Neuronal stem cell (in vitro differentiated cells): ENCODE data around the gene NRN1.

ENCODE experiments used
- DNase-seq: peaks from one replicate; pipeline ENCODE4 v3.0.0-alpha.2; 2013; ENCODE audit warnings: low spot score
- H2AFZ ChIP-seq: one replicate; pipeline ENCODE4 v1.6.1; 2013; ENCODE audit warnings: mild to moderate bottlenecking, low read length, inconsistent platforms
- H2AK5ac ChIP-seq: 2 replicates; pipeline ENCODE4 v1.6.1; 2013; ENCODE audit warnings: low read depth, mild to moderate bottlenecking, inconsistent platforms, low read length, moderate library complexity, mixed read lengths
- H2BK120ac ChIP-seq: 2 replicates; pipeline ENCODE4 v1.6.1; 2013; ENCODE audit warnings: low read depth, mild to moderate bottlenecking, inconsistent platforms, low read length, moderate library complexity, mixed read lengths
- H2BK12ac ChIP-seq: one replicate; pipeline ENCODE4 v1.6.1; 2013; ENCODE audit warnings: low read length, inconsistent platforms
- H2BK15ac ChIP-seq: 2 replicates; pipeline ENCODE4 v1.6.1; 2013; ENCODE audit warnings: mild to moderate bottlenecking, low read length, inconsistent platforms, mixed read lengths
- H2BK5ac ChIP-seq: one replicate; pipeline ENCODE4 v1.6.1; 2013; ENCODE audit warnings: inconsistent platforms, mild to moderate bottlenecking, low read length, moderate library complexity
- H3K14ac ChIP-seq: one replicate; pipeline ENCODE4 v1.6.1; 2013; ENCODE audit warnings: low read length, inconsistent platforms
- H3K18ac ChIP-seq: 2 replicates; pipeline ENCODE4 v1.6.1; 2013; ENCODE audit warnings: low read length, inconsistent platforms
- H3K23ac ChIP-seq: 2 replicates; pipeline ENCODE4 v1.6.1; 2013; ENCODE audit warnings: low read depth, mild to moderate bottlenecking, mixed read lengths, low read length, inconsistent platforms; ENCODE audit not compliant: poor library complexity
- H3K27ac ChIP-seq: replicated peaks from 3 replicates; pipeline ENCODE4 v1.5.1; 2013; ENCODE audit warnings: low read length, inconsistent platforms
- H3K27me3 ChIP-seq, 3 experiments: 2 replicates each; pipeline ENCODE4 v1.6.1; 2013; ENCODE audit warnings: low read length in 3 of 3, mild to moderate bottlenecking in 2 of 3, inconsistent platforms in 1 of 3, low read depth in 1 of 3, mixed read lengths in 1 of 3, moderate library complexity in 1 of 3; ENCODE audit not compliant: control insufficient read depth in 3 of 3, insufficient read depth in 3 of 3
- H3K36me3 ChIP-seq, 2 donors: replicated peaks in 1 of 2; 2 replicates each; pipeline ENCODE4 v1.6.1; 2013; ENCODE audit warnings: low read length in 2 of 2; ENCODE audit not compliant: control insufficient read depth in 2 of 2, insufficient read depth in 2 of 2
- H3K4ac ChIP-seq: 2 replicates; pipeline ENCODE4 v1.6.1; 2013; ENCODE audit warnings: inconsistent platforms, mild to moderate bottlenecking, low read length, moderate library complexity
- H3K4me1 ChIP-seq, 2 donors: 1 replicate in 1 of 2; 2 replicates in 1 of 2; pipeline ENCODE4 v1.6.1; 2013; ENCODE audit warnings: low read length in 2 of 2, low read depth in 1 of 2; ENCODE audit not compliant: control insufficient read depth in 2 of 2, insufficient read depth in 1 of 2
- H3K4me2 ChIP-seq: one replicate; pipeline ENCODE4 v1.6.1; 2013; ENCODE audit warnings: mild to moderate bottlenecking, low read length, inconsistent platforms; ENCODE audit not compliant: insufficient read depth, poor library complexity, severe bottlenecking
- H3K4me3 ChIP-seq, 2 donors: 2 replicates each; pipeline ENCODE4 v1.5.1; 2013; ENCODE audit warnings: low read length in 2 of 2, mild to moderate bottlenecking in 2 of 2, inconsistent platforms in 1 of 2, moderate library complexity in 1 of 2
- H3K79me1 ChIP-seq: one replicate; pipeline ENCODE4 v1.6.1; 2013; ENCODE audit warnings: low read depth, mild to moderate bottlenecking, inconsistent platforms, low read length, moderate library complexity
- H3K9ac ChIP-seq: one replicate; pipeline ENCODE4 v1.6.1; 2013; ENCODE audit warnings: mild to moderate bottlenecking, low read depth, low read length, inconsistent platforms; ENCODE audit not compliant: poor library complexity
- H3K9me3 ChIP-seq, 2 donors: replicated peaks in 1 of 2; 2 replicates each; pipeline versions ENCODE3 to v1.6.1; 2013; ENCODE audit warnings: low read length in 2 of 2, mild to moderate bottlenecking in 2 of 2, inconsistent platforms in 1 of 2, low read depth in 1 of 2, mixed read lengths in 1 of 2, moderate library complexity in 1 of 2; ENCODE audit not compliant: control insufficient read depth in 2 of 2, insufficient read depth in 1 of 2
- H4K8ac ChIP-seq: one replicate; pipeline ENCODE4 v1.6.1; 2013; ENCODE audit warnings: low read depth, mild to moderate bottlenecking, inconsistent platforms, low read length, moderate library complexity
- H4K91ac ChIP-seq: one replicate; pipeline ENCODE4 v1.6.1; 2013; ENCODE audit warnings: low read length, low read depth, mild to moderate bottlenecking, inconsistent platforms; ENCODE audit not compliant: poor library complexity
- WGBS, 2 donors: extraction: QIAGEN DNeasy Blood & Tissue Kit; methylation state at CpG; one replicate each; pipeline ENCODE4 v1.1.7; 2013; ENCODE audit warnings: missing lambda C conversion rate in 2 of 2, mixed read lengths in 1 of 2; ENCODE audit not compliant: insufficient read length in 2 of 2, insufficient replicate concordance in 1 of 2; ENCODE audit errors: extremely low coverage in 2 of 2; 5-methylcytosine and 5-hydroxymethylcytosine counted together

The NRN1 gene

GRCh38 chr6:6002005-6002847 is 4.5 kb downstream of the NRN1 start:
- H3K27ac ChIP-seq, result no peak overlapping the region
- no peak overlapping the region for H2AK5ac ChIP-seq
- H3K9ac ChIP-seq, result peak overlapping the region; percentile 85
- no peaks in the 10 kb centered on the region for H3K79me1 ChIP-seq
- no CpG with 5 or more reads among the region's 57 CpGs for WGBS, 2 donors
- peak overlapping the region; percentile 61 for H3K14ac ChIP-seq
- H3K4ac ChIP-seq, result peak overlapping the region; percentile 14
- H3K4me3 ChIP-seq, result peak overlapping the region; percentile 5 to 73
- no peaks in the 10 kb centered on the region for H3K36me3 ChIP-seq
- peak overlapping the region; percentile 94 for H2AFZ ChIP-seq
- H2BK5ac ChIP-seq, result no peak overlapping the region
- H3K18ac ChIP-seq, result peak overlapping the region; percentile 92
- H4K91ac ChIP-seq, result no peak overlapping the region
- H2BK120ac ChIP-seq, result no peak overlapping the region
- peaks cover 4 to 11% of the 10 kb centered on the region in 2 donors for H3K9me3 ChIP-seq
- no peak for DNase-seq
- H4K8ac ChIP-seq, result peak overlapping the region; percentile 31
- H3K23ac ChIP-seq, result peak overlapping the region; percentile 22
- peak overlapping the region; percentile 85 for H3K4me2 ChIP-seq
- no peak overlapping the region for H2BK12ac ChIP-seq
- H3K27me3 ChIP-seq, result peaks cover 32 to 100% (median 89%) of the 10 kb centered on the region in 3 experiments
- peaks cover 11 to 20% of the 10 kb centered on the region in 2 donors for H3K4me1 ChIP-seq
- peak overlapping the region; percentile 78 for H2BK15ac ChIP-seq

GRCh38 chr6:6001443-6001842 is 5.3 kb downstream of the NRN1 start:
- Histone ChIP-seq H3K4me1 (peaks cover 5 to 20% of the 10 kb centered on the region in 2 donors), H4K91ac (no peak overlapping the region), H3K4ac (no peak overlapping the region), H2AFZ (no peak overlapping the region), H3K36me3 (no peaks in the 10 kb centered on the region), H3K79me1 (no peaks in the 10 kb centered on the region), H3K27me3 (peaks cover 32 to 98% (median 87%) of the 10 kb centered on the region in 3 experiments), H3K4me3 (no peak overlapping the region), H3K14ac (no peak overlapping the region), H4K8ac (no peak overlapping the region), H3K23ac (no peak overlapping the region), H3K18ac (no peak overlapping the region), H2BK5ac (no peak overlapping the region), H2BK120ac (no peak overlapping the region), H2BK15ac (no peak overlapping the region), H3K9me3 (peaks cover 4 to 11% of the 10 kb centered on the region in 2 donors), H3K4me2 (no peak overlapping the region), H3K27ac (no peak overlapping the region), H3K9ac (no peak overlapping the region), H2AK5ac (no peak overlapping the region), H2BK12ac (no peak overlapping the region)
- no peak for DNase-seq
- WGBS, 2 donors, result no CpG with 5 or more reads among the region's 10 CpGs

GRCh38 chr6:5999688-6000608 is 6.8 kb downstream of the NRN1 start:
- peak overlapping the region; percentile 49 for H3K23ac ChIP-seq
- H3K27me3 ChIP-seq, result peaks cover 40 to 98% (median 85%) of the 10 kb centered on the region in 3 experiments
- H2BK12ac ChIP-seq, result no peak overlapping the region
- H2BK5ac ChIP-seq, result peak overlapping the region; percentile 19
- no peak overlapping the region for H4K91ac ChIP-seq
- H2AK5ac ChIP-seq, result peak overlapping the region; percentile 47
- no peak overlapping the region for H3K9ac ChIP-seq
- no peak overlapping the region for H3K4ac ChIP-seq
- no peak overlapping the region for H4K8ac ChIP-seq
- no peak overlapping the region for H3K14ac ChIP-seq
- H2AFZ ChIP-seq, result peak overlapping the region; percentile 68
- no peak overlapping the region for H2BK120ac ChIP-seq
- H3K4me3 ChIP-seq, result no peak overlapping the region
- no peaks in the 10 kb centered on the region for H3K36me3 ChIP-seq
- H3K4me2 ChIP-seq, result peak overlapping the region; percentile 72
- H3K9me3 ChIP-seq, result peaks cover 4 to 19% of the 10 kb centered on the region in 2 donors
- no peak for DNase-seq
- H3K4me1 ChIP-seq, result peaks cover 7 to 22% of the 10 kb centered on the region in 2 donors
- no peak overlapping the region for H3K27ac ChIP-seq
- peak overlapping the region; percentile 69 for H3K18ac ChIP-seq
- no peak overlapping the region for H2BK15ac ChIP-seq
- no peaks in the 10 kb centered on the region for H3K79me1 ChIP-seq
- WGBS, 2 donors, result no CpG with 5 or more reads among the region's 34 CpGs
